ENCODE results near the gene FBXO9. TPM values are rescaled to one million over a fixed set of nuclear protein-coding genes. Genes with fewer than 3 reads are reported as not detected.

The FBXO9 gene
- total RNA-seq, 4 donors from 2014 or later = 58.5 to 95.5 (median 73.1) TPM

- Histone ChIP-seq H3K4me1 (peaks cover 0 to 60% (median 50%) of the 10 kb centered on the region in 4 donors), H3K4me3 (no peak overlapping the region), H3K9me3 (no peaks in the 10 kb centered on the region), H3K36me3 (no peaks in the 10 kb centered on the region), H3K27me3 (no peaks in the 10 kb centered on the region), H3K27ac (replicated peaks in 1 of 4) (peak overlapping the region; percentile 78 to 84 (median 80))
- 81% methylated on average over 4 of the region's 4 CpGs for WGBS
- no peak for TF ChIP-seq CTCF (IDR thresholded peaks at IDR 0.05)
- no peak for TF ChIP-seq EP300 (IDR thresholded peaks at IDR 0.05)
- TF ChIP-seq POLR2AphosphoS5 (IDR thresholded peaks at IDR 0.05) = no peak
- TF ChIP-seq POLR2A (IDR thresholded peaks at IDR 0.05; ENCODE audit: low read depth) = no peak
- DNase-seq (ENCODE audit: extremely low spot score) = peak; percentile 50
- intact Hi-C loops (cut with DNase I) = no loop called here
These were observed 74.7 kb downstream of the FBXO9 start for GRCh38 chr6:53139841-53140413.

- intact Hi-C loops (cut with DNase I) = no loop called here
These were observed 77.6 kb downstream of the FBXO9 start for GRCh38 chr6:53142810-53143209.

GRCh38 chr6:53143710-53144109 lies 78.5 kb downstream of the FBXO9 start:
- Histone ChIP-seq H3K4me3 (no peak overlapping the region), H3K4me1 (peaks cover 0 to 62% (median 49%) of the 10 kb centered on the region in 4 donors), H3K27ac (replicated peaks in 1 of 4) (peak overlapping the region; percentile 78 to 84 (median 80)), H3K36me3 (no peaks in the 10 kb centered on the region), H3K9me3 (no peaks in the 10 kb centered on the region), H3K27me3 (no peaks in the 10 kb centered on the region)
- 42% methylated on average over 3 of the region's 3 CpGs for WGBS
- intact Hi-C loops (cut with DNase I) = no loop called here
- DNase-seq (ENCODE audit: extremely low spot score) = no peak
- TF ChIP-seq POLR2A (IDR thresholded peaks at IDR 0.05; ENCODE audit: low read depth) = no peak
- TF ChIP-seq CTCF (IDR thresholded peaks at IDR 0.05) = no peak
- no peak for TF ChIP-seq POLR2AphosphoS5 (IDR thresholded peaks at IDR 0.05)
- TF ChIP-seq EP300 (IDR thresholded peaks at IDR 0.05) = no peak

More at GRCh38 chr6:53142810-53143209, 77.6 kb downstream of the FBXO9 start:
- Histone ChIP-seq H3K36me3 (no peaks in the 10 kb centered on the region), H3K9me3 (no peaks in the 10 kb centered on the region), H3K4me3 (no peak overlapping the region), H3K4me1 (peaks cover 0 to 62% (median 49%) of the 10 kb centered on the region in 4 donors), H3K27ac (replicated peaks in 1 of 4) (peak overlapping the region; percentile 78 to 84 (median 80)), H3K27me3 (no peaks in the 10 kb centered on the region)
- DNase-seq (ENCODE audit: extremely low spot score) = no peak
- 51% methylated on average over 3 of the region's 3 CpGs for WGBS
- TF ChIP-seq EP300 (IDR thresholded peaks at IDR 0.05) = no peak
- no peak for TF ChIP-seq POLR2AphosphoS5 (IDR thresholded peaks at IDR 0.05)

- DNase-seq (ENCODE audit: extremely low spot score) = no peak
- H3K36me3 ChIP-seq = no peaks in the 10 kb centered on the region
- H3K27ac ChIP-seq (replicated peaks in 1 of 4) = peak overlapping the region; percentile 78 to 84 (median 80)
- 79% methylated on average over 2 of the region's 2 CpGs for WGBS
- H3K4me3 ChIP-seq = no peak overlapping the region
- no peaks in the 10 kb centered on the region for H3K9me3 ChIP-seq
- intact Hi-C loops (cut with DNase I) = no loop called here
- no peaks in the 10 kb centered on the region for H3K27me3 ChIP-seq
- TF ChIP-seq POLR2A (IDR thresholded peaks at IDR 0.05; ENCODE audit: low read depth) (no peak), POLR2AphosphoS5 (IDR thresholded peaks at IDR 0.05) (no peak), CTCF (IDR thresholded peaks at IDR 0.05) (no peak)
- peaks cover 0 to 56% (median 43%) of the 10 kb centered on the region in 4 donors for H3K4me1 ChIP-seq
These were observed 79.6 kb downstream of the FBXO9 start for GRCh38 chr6:53144802-53145201.

- Histone ChIP-seq H3K4me1 (peaks cover 0 to 17% (median 13%) of the 10 kb centered on the region in 4 donors), H3K9me3 (no peaks in the 10 kb centered on the region), H3K4me3 (no peak within 1 kb of the TSS), H3K27ac (replicated peaks in 1 of 4) (no peak within 1 kb of the TSS), H3K36me3 (no peaks in the 10 kb centered on the region), H3K27me3 (no peaks in the 10 kb centered on the region)
- TF ChIP-seq POLR2AphosphoS5 (IDR thresholded peaks at IDR 0.05) (no peak), EP300 (IDR thresholded peaks at IDR 0.05) (no peak), POLR2A (IDR thresholded peaks at IDR 0.05; ENCODE audit: low read depth) (no peak), CTCF (IDR thresholded peaks at IDR 0.05) (no peak)
- DNase-seq (ENCODE audit: extremely low spot score) = peak; percentile 62
- intact Hi-C loops (cut with DNase I) = no loop called here
- WGBS = 89% methylated on average over 5 of the region's 5 CpGs
These were observed 83.5 kb downstream of the FBXO9 start, which contains the start of gene GCM1 for GRCh38 chr6:53148684-53149083. GCM1 (minus strand) TSS chr6:53148841; CDS start chr6:53145632, 3,209 bp downstream.

Small RNA genes within 50 kb of the gene (small RNA-seq; reads per million reads assigned to genes)
- 0 reads per million in 3 donors for gene RN7SL244P

Other genes with a start within 250 kb of the FBXO9 start
- not detected for gene GSTA5, start 224.6 kb upstream of the FBXO9 start, total RNA-seq
- not detected for gene GSTA3, start 155.7 kb upstream of the FBXO9 start, total RNA-seq
- 10 to 100 TPM; 16.6 to 23.2 (median 17.7) TPM for gene GSTA4, start 70.1 kb upstream of the FBXO9 start, total RNA-seq
- gene CILK1, start 3.6 kb upstream of the FBXO9 start, total RNA-seq = 10 to 100 TPM; 19.9 to 30.0 (median 24.4) TPM
- under 1 TPM in 1 of 4 donors, not detected in 3; 0.32 TPM for gene GCM1, start 83.4 kb downstream of the FBXO9 start, total RNA-seq